Tibial nerve (tissue), 3 donors: ENCODE results near the gene PKN2.

Source experiments
- POLR2A ChIP-seq, 2 donors: fragments of 450-650 bp; IDR thresholded peaks; one replicate each; pipeline ENCODE4 v1.6.1; 2017; ENCODE audit warnings: antibody characterized with exemption in 2 of 2, mild to moderate bottlenecking in 2 of 2, moderate library complexity in 2 of 2
- TF ChIP-seq, protein P1 (sequence below), 5 experiments: fragments of 200-600 bp in 3 of 5; fragments of 450-650 bp in 2 of 5; sonication (generic) in 3 of 5; IDR thresholded peaks; one replicate each; pipeline ENCODE4 v1.5.1; 2016 to 2019; ENCODE audit warnings: antibody characterized with exemption in 5 of 5, mild to moderate bottlenecking in 3 of 5, moderate library complexity in 2 of 5

DNA sequence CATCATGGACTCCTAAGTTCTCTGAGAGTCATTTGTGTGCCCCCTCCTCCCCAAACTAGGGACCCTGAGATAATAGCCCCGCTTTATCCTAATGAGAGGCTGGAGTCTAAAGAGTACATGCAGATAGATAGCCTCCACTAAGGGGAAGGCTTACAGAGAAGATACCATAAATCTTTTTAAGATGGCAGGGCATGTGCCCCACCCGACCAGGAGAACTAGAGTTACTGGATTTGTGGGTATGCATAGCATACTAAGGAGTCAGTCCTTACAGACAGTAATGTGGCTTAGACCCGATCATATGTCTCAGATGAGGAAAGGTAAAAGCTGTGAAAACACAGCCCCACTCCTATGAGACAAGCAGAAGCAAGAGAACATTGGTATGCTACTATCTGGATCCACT is 25.7 kb upstream of the PKN2 start:
- TF ChIP-seq, protein P1, sequence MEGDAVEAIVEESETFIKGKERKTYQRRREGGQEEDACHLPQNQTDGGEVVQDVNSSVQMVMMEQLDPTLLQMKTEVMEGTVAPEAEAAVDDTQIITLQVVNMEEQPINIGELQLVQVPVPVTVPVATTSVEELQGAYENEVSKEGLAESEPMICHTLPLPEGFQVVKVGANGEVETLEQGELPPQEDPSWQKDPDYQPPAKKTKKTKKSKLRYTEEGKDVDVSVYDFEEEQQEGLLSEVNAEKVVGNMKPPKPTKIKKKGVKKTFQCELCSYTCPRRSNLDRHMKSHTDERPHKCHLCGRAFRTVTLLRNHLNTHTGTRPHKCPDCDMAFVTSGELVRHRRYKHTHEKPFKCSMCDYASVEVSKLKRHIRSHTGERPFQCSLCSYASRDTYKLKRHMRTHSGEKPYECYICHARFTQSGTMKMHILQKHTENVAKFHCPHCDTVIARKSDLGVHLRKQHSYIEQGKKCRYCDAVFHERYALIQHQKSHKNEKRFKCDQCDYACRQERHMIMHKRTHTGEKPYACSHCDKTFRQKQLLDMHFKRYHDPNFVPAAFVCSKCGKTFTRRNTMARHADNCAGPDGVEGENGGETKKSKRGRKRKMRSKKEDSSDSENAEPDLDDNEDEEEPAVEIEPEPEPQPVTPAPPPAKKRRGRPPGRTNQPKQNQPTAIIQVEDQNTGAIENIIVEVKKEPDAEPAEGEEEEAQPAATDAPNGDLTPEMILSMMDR (IDR thresholded peaks at IDR 0.05) = no peak
- no peak for TF ChIP-seq POLR2A (IDR thresholded peaks at IDR 0.05)
